A549 (cell line): ENCODE results near the gene SLC26A2. TPM values are rescaled to one million over a fixed set of nuclear protein-coding genes. Genes with fewer than 3 reads are reported as not detected.
"Not testable (repeated sequence)": the region's sequence is repeated elsewhere in the genome, so short reads cannot be mapped to it uniquely, and the experiment has no call there.

Experiments used
- ATAC-seq, 2 experiments: fragments of 200-7000 bp in 1 of 2; fragments of >200 bp in 1 of 2; cut with Nextera tagmentation in 1 of 2; cut with Tn5 transposase in 1 of 2; 3 replicates each; pipeline versions ENCODE4 v1.8.0 to v1.9.1; 2018 to 2020; ENCODE audit warnings: mild to moderate bottlenecking in 1 of 2, moderate library complexity in 1 of 2
- CTCF ChIA-PET: fragments of 300-600 bp; sonication (Branson Sonifier 250); formaldehyde crosslinking; extraction: SDS; loops from one replicate; lab custom pipeline; 2021; ENCODE audit warnings: antibody characterized with exemption, inconsistent platforms; lab: Yijun Ruan, JAX
- POLR2A ChIA-PET: fragments of 350-600 bp; formaldehyde crosslinking; extraction: SDS; loops from one replicate; lab custom pipeline; 2021; ENCODE audit warnings: antibody characterized with exemption, inconsistent platforms; lab: Yijun Ruan, JAX
- DNase-seq, 2 experiments: peaks; one replicate each; pipeline versions ENCODE4 v3.0.0 to v3.0.0-alpha.2; 2011 to 2016; ENCODE audit warnings: low read depth in 1 of 2, low spot score in 1 of 2
- FAIRE-seq: peaks from 2 replicates; lab custom pipeline; 2011; peaks lifted over from hg19 to GRCh38; lab: Jason Lieb, UNC
- H3K27ac ChIP-seq, 2 experiments: fragments of >200 bp; sonication (Bioruptor Twin); formaldehyde crosslinking; 3 replicates each; pipeline ENCODE4 v1.5.1; 2016 to 2017
- H3K4me1 ChIP-seq: fragments of >200 bp; sonication (Bioruptor Twin); formaldehyde crosslinking; 3 replicates; pipeline ENCODE4 v1.6.1; 2016
- H3K4me2 ChIP-seq: fragments of >200 bp; sonication (Bioruptor Twin); formaldehyde crosslinking; 3 replicates; pipeline ENCODE4 v1.6.1; 2016
- H3K4me3 ChIP-seq: fragments of >200 bp; sonication (Bioruptor Twin); formaldehyde crosslinking; 3 replicates; pipeline ENCODE4 v1.5.1; 2016
- H3K9me3 ChIP-seq: fragments of >200 bp; sonication (Bioruptor Twin); formaldehyde crosslinking; 3 replicates; pipeline ENCODE4 v1.6.1; 2016
- ATOH8 ChIP-seq: fragments of 250-450 bp; sonication (Bioruptor Pico); IDR thresholded peaks from 2 replicates; pipeline ENCODE4 v1.5.0; 2020; ENCODE audit warnings: low read depth, mild to moderate bottlenecking, moderate library complexity
- CHD4 ChIP-seq: fragments of 200-600 bp; sonication (generic); IDR thresholded peaks from 2 replicates; pipeline ENCODE4 v1.6.1; 2016; ENCODE audit warnings: antibody characterized with exemption, mild to moderate bottlenecking, borderline replicate concordance
- CTCF ChIP-seq: fragments of >200 bp; sonication (Bioruptor Twin); formaldehyde crosslinking; IDR thresholded peaks from 3 replicates; pipeline ENCODE4 v1.5.1; 2016
- EHMT2 ChIP-seq: fragments of 200-600 bp; sonication (generic); IDR thresholded peaks from 2 replicates; pipeline ENCODE4 v1.6.1; 2016; ENCODE audit warnings: antibody characterized with exemption, low read depth, mild to moderate bottlenecking, moderate library complexity
- ESRRA ChIP-seq: fragments of 150-350 bp; IDR thresholded peaks from 2 replicates; pipeline ENCODE4 v1.6.1; 2014; ENCODE audit warnings: mild to moderate bottlenecking, low read length, borderline replicate concordance
- HEYL ChIP-seq: fragments of 250-450 bp; sonication (Bioruptor Pico); IDR thresholded peaks from 2 replicates; pipeline ENCODE4 v1.8.0; 2021; ENCODE audit warnings: mild to moderate bottlenecking, moderate library complexity
- HOXA7 ChIP-seq: fragments of 250-450 bp; sonication (Bioruptor Pico); IDR thresholded peaks from 2 replicates; pipeline ENCODE4 v1.5.0; 2020; ENCODE audit warnings: mild to moderate bottlenecking, moderate library complexity
- JUNB ChIP-seq: fragments of >200 bp; sonication (Bioruptor Twin); formaldehyde crosslinking; IDR thresholded peaks from 2 replicates; pipeline ENCODE4 v1.6.1; 2016
- KDM1A ChIP-seq: fragments of 200-600 bp; sonication (generic); IDR thresholded peaks from 2 replicates; pipeline ENCODE4 v1.6.1; 2016; ENCODE audit warnings: low read depth, mild to moderate bottlenecking
- KDM5A ChIP-seq: fragments of 200-600 bp; sonication (generic); IDR thresholded peaks from 2 replicates; pipeline ENCODE4 v1.6.1; 2016; ENCODE audit warnings: antibody characterized with exemption, mild to moderate bottlenecking
- MAZ ChIP-seq: fragments of 150-350 bp; IDR thresholded peaks from 2 replicates; pipeline ENCODE4 v1.6.1; 2014; ENCODE audit warnings: antibody characterized with exemption, low read depth, low read length, borderline replicate concordance
- NPAS2 ChIP-seq: fragments of 250-450 bp; sonication (Bioruptor Pico); IDR thresholded peaks from 2 replicates; pipeline ENCODE4 v1.8.0; 2022; ENCODE audit warnings: mild to moderate bottlenecking, moderate library complexity, borderline replicate concordance
- NR3C1 ChIP-seq: fragments of >200 bp; sonication (Bioruptor Twin); formaldehyde crosslinking; IDR thresholded peaks from 3 replicates; pipeline ENCODE4 v1.6.1; 2017
- POLR2A ChIP-seq: IDR thresholded peaks from 2 replicates; pipeline ENCODE4 v1.6.1; 2012; ENCODE audit warnings: mild to moderate bottlenecking, low read length
- RFX5 ChIP-seq: fragments of 450-650 bp; IDR thresholded peaks from 2 replicates; pipeline ENCODE4 v1.7.1; 2014; ENCODE audit warnings: antibody characterized with exemption, mild to moderate bottlenecking, moderate library complexity
- RNF2 ChIP-seq: fragments of 200-600 bp; sonication (generic); IDR thresholded peaks from 2 replicates; pipeline ENCODE4 v1.6.1; 2016; ENCODE audit warnings: low read depth, mild to moderate bottlenecking, antibody characterized with exemption, moderate library complexity, borderline replicate concordance
- SREBF2 ChIP-seq: fragments of 450-650 bp; IDR thresholded peaks from 2 replicates; pipeline ENCODE4 v1.6.1; 2014; ENCODE audit warnings: mild to moderate bottlenecking, moderate library complexity
- TFCP2L1 ChIP-seq: fragments of 250-450 bp; sonication (Bioruptor Pico); IDR thresholded peaks from 2 replicates; pipeline ENCODE4 v1.5.0; 2021; ENCODE audit warnings: mild to moderate bottlenecking
- ZFP36 ChIP-seq: fragments of 450-650 bp; IDR thresholded peaks from 2 replicates; pipeline ENCODE4 v1.6.1; 2014; ENCODE audit warnings: borderline replicate concordance; ENCODE audit not compliant: partially characterized antibody
- ZSCAN20 ChIP-seq: fragments of 250-450 bp; sonication (Bioruptor Pico); IDR thresholded peaks from 2 replicates; pipeline ENCODE4 v1.8.0; 2022; ENCODE audit warnings: mild to moderate bottlenecking, moderate library complexity
- WGBS: methylation state at CpG from one replicate; pipeline ENCODE4 v1.1.6; 2017; ENCODE audit errors: missing lambda C conversion rate; 5-methylcytosine and 5-hydroxymethylcytosine counted together
- polyA plus RNA-seq, 4 experiments: library from polyadenylated mRNA; depleted of rRNA in 3 of 4; stranded (reverse); fragments of >200 nt; fragmentation: RNase III in 1 of 4; extraction: RNeasy Plus Mini Kit Qiagen cat#74134 plus additional on column Dnase treatment in 1 of 4; gene quantifications; 2 replicates in 3 of 4; 3 replicates in 1 of 4; pipeline ENCODE4 v1.2.3, GENCODE V29; 2011 to 2017

The SLC26A2 gene
- polyA plus RNA-seq, 2 of the 4 experiments (the other 2 are of a cell fraction): 31.9 to 32.2 TPM

GRCh38 chr5:150026682-150027172, 66.2 kb downstream of the SLC26A2 start:
- TF ChIP-seq TFCP2L1 (CRISPR knock-in tag) (no peak), HEYL (no peak), EHMT2 (no peak), KDM1A (no peak), ESRRA (no peak), NR3C1 (no peak), POLR2A (no peak), JUNB (no peak), RFX5 (no peak)
- TF ChIP-seq, all 56 proteins: peak for 0
- CTCF ChIA-PET: interaction anchor here (0.6 to 1.4 kb wide), 5 partner anchors 10 to 354 kb away, joined by 3 read pairs; no protein-coding TSS in a partner anchor
- POLR2A ChIA-PET: no interaction called here
- Histone ChIP-seq H3K9me3 (no peaks in the 10 kb centered on the region), H3K27ac (no peak overlapping the region), H3K4me3 (no peak overlapping the region), H3K4me2 (no peak overlapping the region), H3K4me1 (peaks cover 9% of the 10 kb centered on the region)
- ATAC-seq (no peak; a peak in 1 of 6 replicates), FAIRE-seq (no peak), DNase-seq (no peak)
- 98% methylated on average over 4 of the region's 4 CpGs for WGBS

GRCh38 chr5:150028047-150028446, 67.5 kb downstream of the SLC26A2 start:
- DNase-seq, H3K4me3 ChIP-seq, POLR2A ChIA-PET, H3K4me1 ChIP-seq, ATAC-seq, H3K27ac ChIP-seq, H3K4me2 ChIP-seq, FAIRE-seq, H3K9me3 ChIP-seq: not testable (repeated sequence)
- 70% methylated on average over 1 of the region's 1 CpG for WGBS
- CTCF ChIA-PET: interaction anchor here (1.1 to 4.2 kb wide), 2 partner anchors 12 to 37 kb away, joined by 3 to 11 read pairs; no protein-coding TSS in a partner anchor

GRCh38 chr5:150033334-150033733, 72.8 kb downstream of the SLC26A2 start:
- ChIA-PET CTCF (interaction anchor here (0.8 to 2.5 kb wide), 2 partner anchors 71 to 185 kb away, joined by 3 to 11 read pairs; no protein-coding TSS in a partner anchor), POLR2A (no interaction called here)
- TF ChIP-seq RNF2: no peak
- TF ChIP-seq MAZ: no peak
- TF ChIP-seq SREBF2: no peak
- TF ChIP-seq CHD4: no peak
- no peak for TF ChIP-seq ESRRA
- TF ChIP-seq JUNB: no peak
- TF ChIP-seq ZSCAN20 (CRISPR knock-in tag): no peak
- no peak for TF ChIP-seq CTCF
- no peak for TF ChIP-seq HOXA7
- no peak for TF ChIP-seq KDM5A
- TF ChIP-seq POLR2A: no peak
- TF ChIP-seq ATOH8: no peak
- TF ChIP-seq NPAS2 (CRISPR knock-in tag): no peak
- TF ChIP-seq ZFP36: no peak
- no peak for ATAC-seq
- Histone ChIP-seq H3K4me3 (no peak overlapping the region), H3K9me3 (no peaks in the 10 kb centered on the region), H3K4me2 (no peak overlapping the region), H3K4me1 (peaks cover 19% of the 10 kb centered on the region), H3K27ac (no peak overlapping the region)
- no peak for DNase-seq
- FAIRE-seq: no peak
- WGBS: 93% methylated on average over 4 of the region's 4 CpGs
